Activated CD8-positive, alpha-beta T cell treated with anti-CD3 and anti-CD28 coated beads for 36 hours (primary cell): ENCODE results near the gene IL6ST. TPM values are rescaled to one million over a fixed set of nuclear protein-coding genes. Genes with fewer than 3 reads are reported as not detected.
A peak's percentile ranks its signal among the peaks of the same experiment; 100 is the strongest.

Experiments used
- ATAC-seq: fragments of 200-7000 bp; cut with Tn5 transposase; one replicate; pipeline ENCODE4 v1.10.0; 2021; ENCODE audit warnings: mild to moderate bottlenecking, moderate library complexity
- CTCF ChIA-PET: fragments of 350-600 bp; sonication (Branson Sonifier 250); formaldehyde crosslinking; loops from one replicate; lab custom pipeline; 2021; ENCODE audit warnings: antibody characterized with exemption; lab: Charles Lee
- POLR2A ChIA-PET: fragments of 350-600 bp; sonication (Branson Sonifier 250); formaldehyde crosslinking; loops from one replicate; lab custom pipeline; 2021; ENCODE audit warnings: antibody characterized with exemption; lab: Charles Lee
- DNase-seq: peaks from one replicate; pipeline ENCODE4 v3.0.0-alpha.2; 2020
- H3K27ac Mint-ChIP-seq: one replicate; pipeline ENCODE4 v1.8.0; 2021; ENCODE audit warnings: mild to moderate bottlenecking, mixed read lengths
- H3K27me3 Mint-ChIP-seq: one replicate; pipeline ENCODE4 v1.8.0; 2021; ENCODE audit warnings: mixed read lengths
- H3K36me3 Mint-ChIP-seq: one replicate; pipeline ENCODE4 v1.8.0; 2021; ENCODE audit warnings: low read depth, mixed read lengths
- H3K4me1 Mint-ChIP-seq: one replicate; pipeline ENCODE4 v1.8.0; 2021; ENCODE audit warnings: low read depth, mixed read lengths
- H3K4me3 Mint-ChIP-seq: one replicate; pipeline ENCODE4 v1.8.0; 2021; ENCODE audit warnings: mild to moderate bottlenecking, moderate library complexity, mixed read lengths
- H3K9me3 Mint-ChIP-seq: one replicate; pipeline ENCODE4 v1.8.0; 2021; ENCODE audit warnings: mixed read lengths
- intact Hi-C: fragments of 100-400 bp; cut with micrococcal nuclease; formaldehyde crosslinking; loops from one replicate; pipeline ENCODE4 v1.10.0; 2022
- total RNA-seq, 2 experiments: library from RNA; stranded (reverse); gene quantifications; one replicate each; pipeline ENCODE4 v1.2.3, GENCODE V29; 2021
- TF ChIP-seq, protein P1 (sequence below): fragments of 200-600 bp; IDR thresholded peaks from one replicate; pipeline ENCODE4 v1.8.0; 2022; ENCODE audit warnings: antibody characterized with exemption, mild to moderate bottlenecking

IL6ST gene
- total RNA-seq, 2 experiments from 2014 or later = 31.4 to 35.3 TPM

DNA sequence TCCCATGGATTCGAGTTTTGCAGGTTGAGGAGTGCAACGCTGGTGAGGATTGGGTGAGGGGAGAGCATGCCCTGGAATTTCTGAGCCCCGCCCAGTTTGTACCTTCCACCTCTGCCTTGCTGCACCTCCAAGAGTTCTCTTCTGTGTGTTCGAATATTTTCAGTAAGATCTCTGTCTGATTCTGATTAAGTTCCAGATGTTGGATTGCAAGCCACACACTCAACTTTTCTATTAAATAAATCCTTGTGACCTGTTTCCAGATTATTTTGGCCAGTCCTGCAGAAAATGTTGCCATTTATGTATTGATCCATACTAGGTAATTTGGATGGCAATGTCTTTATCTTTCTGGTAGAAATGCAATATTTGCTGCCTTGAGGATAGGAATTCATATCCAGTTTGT is 89.5 kb downstream of the IL6ST start:
- no peak for DNase-seq
- Mint-ChIP-seq H3K9me3 (no peaks in the 10 kb centered on the region), H3K36me3 (no peaks in the 10 kb centered on the region), H3K4me3 (no peak overlapping the region), H3K27ac (no peak overlapping the region), H3K27me3 (peaks cover 12% of the 10 kb centered on the region), H3K4me1 (peaks cover 23% of the 10 kb centered on the region)
- ATAC-seq = no peak
- intact Hi-C loops = loop anchor here (10.0 kb wide), 1 partner anchor 190 kb away; the partner anchor contains the start of gene SLC38A9
- ChIA-PET POLR2A (interaction anchor here (0.6 kb wide), 1 partner anchor 354 kb away, joined by 3 read pairs; no protein-coding TSS in a partner anchor), CTCF (interaction anchor here (4.2 kb wide), 1 partner anchor 31 kb away, joined by 10 read pairs; no protein-coding TSS in a partner anchor)
- TF ChIP-seq, protein P1, sequence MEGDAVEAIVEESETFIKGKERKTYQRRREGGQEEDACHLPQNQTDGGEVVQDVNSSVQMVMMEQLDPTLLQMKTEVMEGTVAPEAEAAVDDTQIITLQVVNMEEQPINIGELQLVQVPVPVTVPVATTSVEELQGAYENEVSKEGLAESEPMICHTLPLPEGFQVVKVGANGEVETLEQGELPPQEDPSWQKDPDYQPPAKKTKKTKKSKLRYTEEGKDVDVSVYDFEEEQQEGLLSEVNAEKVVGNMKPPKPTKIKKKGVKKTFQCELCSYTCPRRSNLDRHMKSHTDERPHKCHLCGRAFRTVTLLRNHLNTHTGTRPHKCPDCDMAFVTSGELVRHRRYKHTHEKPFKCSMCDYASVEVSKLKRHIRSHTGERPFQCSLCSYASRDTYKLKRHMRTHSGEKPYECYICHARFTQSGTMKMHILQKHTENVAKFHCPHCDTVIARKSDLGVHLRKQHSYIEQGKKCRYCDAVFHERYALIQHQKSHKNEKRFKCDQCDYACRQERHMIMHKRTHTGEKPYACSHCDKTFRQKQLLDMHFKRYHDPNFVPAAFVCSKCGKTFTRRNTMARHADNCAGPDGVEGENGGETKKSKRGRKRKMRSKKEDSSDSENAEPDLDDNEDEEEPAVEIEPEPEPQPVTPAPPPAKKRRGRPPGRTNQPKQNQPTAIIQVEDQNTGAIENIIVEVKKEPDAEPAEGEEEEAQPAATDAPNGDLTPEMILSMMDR = no peak

DNA sequence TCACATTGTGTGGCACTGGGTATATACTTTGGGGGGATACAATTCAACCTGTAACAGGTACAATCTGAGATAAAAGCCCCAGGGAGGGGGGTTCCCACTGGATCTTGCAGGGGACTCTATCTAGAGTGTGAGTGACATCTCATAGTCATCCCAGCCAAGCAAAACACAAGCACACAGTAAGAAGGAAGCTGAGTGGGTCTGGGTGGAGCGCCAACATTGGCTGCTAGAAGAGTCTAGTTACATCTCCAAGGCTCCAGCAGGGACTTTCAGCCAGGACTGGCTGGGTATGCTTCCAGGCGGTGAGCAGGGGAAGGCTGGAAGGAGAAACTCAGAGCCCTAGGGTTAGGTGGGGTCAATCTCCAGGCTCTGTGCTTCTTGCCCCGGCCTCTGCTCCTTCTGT is 90.6 kb downstream of the IL6ST start:
- ATAC-seq = no peak

DNA sequence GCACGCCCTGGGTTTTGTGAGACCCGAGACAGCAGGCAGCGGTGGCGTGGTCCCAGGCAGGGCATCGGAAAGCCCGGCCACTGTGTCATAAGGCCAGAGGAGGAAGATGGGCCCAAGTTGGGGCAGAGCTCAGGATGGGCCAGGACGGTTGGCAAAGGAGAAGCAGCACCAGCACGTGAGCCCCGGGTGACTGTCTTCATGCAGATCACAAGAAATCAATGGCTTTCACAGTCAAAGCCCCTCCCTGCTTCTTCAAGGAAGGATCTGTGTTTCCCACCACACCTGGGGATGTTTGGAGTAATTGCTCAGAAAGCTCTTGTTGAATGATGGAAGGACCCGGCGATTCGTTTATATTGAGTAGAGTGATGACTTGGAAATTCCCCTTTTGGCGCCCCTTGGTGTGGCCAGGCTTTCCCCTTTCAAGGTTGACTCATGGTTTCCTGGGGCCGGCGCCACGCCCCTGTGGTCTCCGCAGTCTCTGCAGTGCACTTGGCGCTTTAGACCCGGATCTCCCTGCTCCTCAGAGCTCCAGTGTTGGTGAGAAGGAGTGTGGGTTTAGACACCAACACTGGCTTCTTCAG is 91.6 kb downstream of the IL6ST start:
- intact Hi-C loops = loop anchor here (10.0 kb wide), 1 partner anchor 188 kb away; the partner anchor contains the start of gene SLC38A9
- peak overlapping the region; percentile 61 for H3K27ac Mint-ChIP-seq
- POLR2A ChIA-PET = interaction anchor here (0.9 kb wide), 1 partner anchor 9 kb away, joined by 4 read pairs; no protein-coding TSS in a partner anchor

More for the DNA sequence above, 90.6 kb downstream of the IL6ST start:
- Mint-ChIP-seq H3K36me3 (no peaks in the 10 kb centered on the region), H3K9me3 (no peaks in the 10 kb centered on the region), H3K4me3 (no peak overlapping the region), H3K4me1 (peaks cover 27% of the 10 kb centered on the region), H3K27me3 (peaks cover 12% of the 10 kb centered on the region), H3K27ac (no peak overlapping the region)
- TF ChIP-seq, protein P1 = no peak
- DNase-seq = no peak
- intact Hi-C loops = loop anchor here (10.0 kb wide), 1 partner anchor 189 kb away; the partner anchor contains the start of gene SLC38A9
- ChIA-PET CTCF (interaction anchor here (4.2 kb wide), 1 partner anchor 32 kb away, joined by 10 read pairs; no protein-coding TSS in a partner anchor), POLR2A (no interaction called here)

GRCh38 chr5:55902696-55903095 is 92.1 kb downstream of the IL6ST start:
- H3K36me3 Mint-ChIP-seq = no peaks in the 10 kb centered on the region
- ATAC-seq (no peak), DNase-seq (no peak)
- POLR2A ChIA-PET = no interaction called here
- no peaks in the 10 kb centered on the region for H3K9me3 Mint-ChIP-seq
- TF ChIP-seq, protein P1 = no peak
- CTCF ChIA-PET = interaction anchor here (1.3 to 4.2 kb wide), 2 partner anchors 11 to 33 kb away, joined by 3 to 10 read pairs; no protein-coding TSS in a partner anchor
- peak overlapping the region; percentile 61 for H3K27ac Mint-ChIP-seq
- H3K4me3 Mint-ChIP-seq = no peak overlapping the region
- intact Hi-C loops = loop anchor here (10.0 kb wide), 1 partner anchor 188 kb away; the partner anchor contains the start of gene SLC38A9
- peaks cover 12% of the 10 kb centered on the region for H3K27me3 Mint-ChIP-seq
- H3K4me1 Mint-ChIP-seq = peaks cover 31% of the 10 kb centered on the region

More for the DNA sequence above, 91.6 kb downstream of the IL6ST start:
- Mint-ChIP-seq H3K4me1 (peaks cover 27% of the 10 kb centered on the region), H3K27me3 (peaks cover 12% of the 10 kb centered on the region), H3K9me3 (no peaks in the 10 kb centered on the region), H3K36me3 (no peaks in the 10 kb centered on the region), H3K4me3 (peak overlapping the region; percentile 15)
- CTCF ChIA-PET = interaction anchor here (1.3 to 4.2 kb wide), 2 partner anchors 10 to 33 kb away, joined by 3 to 10 read pairs; no protein-coding TSS in a partner anchor
- peak; percentile 93 for DNase-seq
- TF ChIP-seq, protein P1 = no peak
- ATAC-seq = peak; percentile 94

GRCh38 chr5:55900776-55901175 is 94.0 kb downstream of the IL6ST start:
- Mint-ChIP-seq H3K27me3 (peaks cover 15% of the 10 kb centered on the region), H3K4me3 (no peak overlapping the region), H3K4me1 (peaks cover 35% of the 10 kb centered on the region), H3K36me3 (no peaks in the 10 kb centered on the region), H3K27ac (no peak overlapping the region), H3K9me3 (no peaks in the 10 kb centered on the region)
- POLR2A ChIA-PET = no interaction called here
- CTCF ChIA-PET = interaction anchor here (1.4 kb wide), 1 partner anchor 12 kb away, joined by 4 read pairs; no protein-coding TSS in a partner anchor
- no peak for ATAC-seq
- TF ChIP-seq, protein P1 = no peak
- DNase-seq = no peak
- intact Hi-C loops = loop anchor here (10.0 kb wide), 1 partner anchor 186 kb away; the partner anchor contains the start of gene SLC38A9
